Stimulated activated CD8-positive, alpha-beta memory T cell treated with anti-CD3 and anti-CD28 coated beads, Interleukin-4, amount 100 ng/mL, for 1 hour (primary cell): ENCODE measurements around the gene SCN5A.

ENCODE experiments used
- DNase-seq, 2 donors: peaks; one replicate each; pipeline ENCODE4 v3.0.0-alpha.2; 2020; ENCODE audit warnings: low read depth in 2 of 2, low spot score in 1 of 2

SCN5A gene

GRCh38 chr3:38647217-38647970, 2.1 kb downstream of the SCN5A start:
- DNase-seq, result no peak

GRCh38 chr3:38646630-38647029, 2.9 kb downstream of the SCN5A start:
- DNase-seq, result no peak

- no peak for DNase-seq
These were observed 3.4 kb downstream of the SCN5A start for GRCh38 chr3:38646062-38646461.

- DNase-seq, result no peak
These were observed 3.9 kb downstream of the SCN5A start for GRCh38 chr3:38645601-38646000.

- no peak for DNase-seq
These were observed 4.4 kb downstream of the SCN5A start for GRCh38 chr3:38645076-38645475.

GRCh38 chr3:38644662-38645053, 4.8 kb downstream of the SCN5A start:
- DNase-seq, result no peak

- no peak for DNase-seq
These were observed 5.3 kb downstream of the SCN5A start for GRCh38 chr3:38644016-38644661.

- DNase-seq, result no peak
These were observed 5.9 kb downstream of the SCN5A start for GRCh38 chr3:38643592-38643991.

GRCh38 chr3:38643090-38643489, 6.4 kb downstream of the SCN5A start:
- DNase-seq, result no peak

- no peak for DNase-seq
These were observed 7.9 kb downstream of the SCN5A start for GRCh38 chr3:38641461-38642110.

GRCh38 chr3:38640661-38641452, 8.6 kb downstream of the SCN5A start:
- no peak for DNase-seq

- no peak for DNase-seq
These were observed 11.1 kb downstream of the SCN5A start for GRCh38 chr3:38638354-38638753.

- DNase-seq, result no peak
These were observed 11.6 kb downstream of the SCN5A start for GRCh38 chr3:38637906-38638305.

- no peak for DNase-seq
These were observed 12.6 kb downstream of the SCN5A start for GRCh38 chr3:38636881-38637280.

GRCh38 chr3:38636464-38636863, 13.0 kb downstream of the SCN5A start:
- DNase-seq, result no peak

- no peak for DNase-seq
These were observed 15.4 kb downstream of the SCN5A start for GRCh38 chr3:38634111-38634510.

- DNase-seq, result no peak
These were observed 16.5 kb downstream of the SCN5A start for GRCh38 chr3:38632989-38633388.

GRCh38 chr3:38630606-38631005, 18.9 kb downstream of the SCN5A start:
- DNase-seq, result no peak

- DNase-seq, result no peak
These were observed 19.4 kb downstream of the SCN5A start for GRCh38 chr3:38630070-38630469.

GRCh38 chr3:38628835-38629234, 20.7 kb downstream of the SCN5A start:
- no peak for DNase-seq

- no peak for DNase-seq
These were observed 21.5 kb downstream of the SCN5A start for GRCh38 chr3:38627956-38628355.

GRCh38 chr3:38626171-38626570, 23.3 kb downstream of the SCN5A start:
- DNase-seq, result no peak
